Measurements from ENCODE around the gene CDR2. TPM values are rescaled to one million over a fixed set of nuclear protein-coding genes. Genes with fewer than 3 reads are reported as not detected.

CDR2 gene
- total RNA-seq, 8 experiments from 2014 or later, result 10.0 to 31.5 (median 18.3) TPM

DNA sequence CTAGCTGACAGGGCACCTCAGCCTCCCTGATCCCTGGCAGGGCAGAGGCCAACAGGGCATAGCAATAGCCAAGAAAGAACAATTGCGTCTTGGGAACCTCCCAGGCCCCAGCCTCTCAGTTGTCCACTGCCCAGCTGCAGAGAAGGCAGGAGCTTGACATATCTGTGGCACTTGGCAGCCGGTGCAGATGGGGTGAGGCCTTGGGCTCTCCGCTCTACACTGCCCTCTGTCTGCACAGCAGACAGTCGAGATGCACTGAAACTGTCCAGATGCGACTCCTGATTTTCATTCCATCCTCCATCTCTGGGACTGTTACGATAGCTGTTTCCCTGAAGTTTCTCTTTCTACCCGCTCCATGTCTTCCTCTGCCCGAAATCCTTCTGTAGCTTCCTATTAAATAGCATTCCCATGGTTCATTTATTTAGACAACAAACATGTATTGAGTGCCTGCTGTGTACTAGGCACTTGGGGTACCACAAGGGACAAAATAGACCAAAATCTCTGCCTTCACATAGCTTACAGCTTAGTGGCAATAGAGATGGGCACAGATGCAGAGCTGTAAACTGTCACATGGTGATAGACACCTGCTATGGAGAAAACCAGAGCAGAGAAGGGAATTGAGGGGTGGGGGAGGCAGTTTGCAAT, 73.9 kb downstream of the CDR2 start:
- peak in 2 of 8 experiments; percentile 6 to 7 for ATAC-seq (replicated peaks in 6 of 8)
- H3K4me1 ChIP-seq (replicated peaks in 1 of 2), result peaks cover 0 to 3% of the 10 kb centered on the region in 2 donors
- 30 to 93% (median 57%) methylated on average over 2 to 7 of the region's 8 CpGs; no CpG with 5 or more reads in 2 of the 10 experiments for WGBS, 10 experiments
- in situ Hi-C loops (cut with MboI; ENCODE audit: low pct_unique_long_range_greater_than_20kb in 2 of 9, low sequenced_read_pairs in 9 of 9, unreplicated experiment in 9 of 9), result no loop called here
- H3K27ac ChIP-seq, result no peak overlapping the region
- no peak overlapping the region for H3K4me3 ChIP-seq

DNA sequence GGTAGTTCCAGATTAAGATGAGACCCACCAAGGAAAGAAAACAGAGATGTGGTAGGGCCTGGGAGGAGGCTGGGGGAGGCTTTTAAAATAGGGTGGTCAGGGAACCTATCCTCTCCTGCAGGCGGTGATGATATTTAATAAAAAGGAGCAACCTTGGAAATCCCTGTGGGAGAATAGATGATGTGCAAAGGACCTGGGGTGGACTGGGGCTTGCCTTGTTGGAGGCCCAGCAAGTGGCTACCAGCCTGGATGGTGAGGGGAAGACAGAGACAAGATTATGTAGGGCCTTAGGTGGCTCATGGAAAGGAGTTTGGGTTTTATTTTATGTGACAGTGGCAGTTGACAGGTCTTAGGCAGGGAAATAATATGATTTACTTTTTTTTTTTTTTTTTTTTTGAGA, 75.4 kb downstream of the CDR2 start:
- H3K4me3 ChIP-seq, result peak overlapping the region in 1 of 5 donors; percentile 54
- in situ Hi-C loops (cut with MboI; ENCODE audit: low pct_unique_long_range_greater_than_20kb in 2 of 9, low sequenced_read_pairs in 9 of 9, unreplicated experiment in 9 of 9), result loop anchor here in 5 of 9 experiments (10.0 kb wide), 2 partner anchors 94 to 294 kb away; partner anchors contain the start of genes EEF2K (in 4 of the 5), MOSMO (in 1 of the 5) and PDZD9 (in 1 of the 5)
- WGBS, 10 experiments, result 80 to 100% (median 100%) methylated on average over 1 of the region's 1 CpG; no CpG with 5 or more reads in 7 of the 10 experiments

DNA sequence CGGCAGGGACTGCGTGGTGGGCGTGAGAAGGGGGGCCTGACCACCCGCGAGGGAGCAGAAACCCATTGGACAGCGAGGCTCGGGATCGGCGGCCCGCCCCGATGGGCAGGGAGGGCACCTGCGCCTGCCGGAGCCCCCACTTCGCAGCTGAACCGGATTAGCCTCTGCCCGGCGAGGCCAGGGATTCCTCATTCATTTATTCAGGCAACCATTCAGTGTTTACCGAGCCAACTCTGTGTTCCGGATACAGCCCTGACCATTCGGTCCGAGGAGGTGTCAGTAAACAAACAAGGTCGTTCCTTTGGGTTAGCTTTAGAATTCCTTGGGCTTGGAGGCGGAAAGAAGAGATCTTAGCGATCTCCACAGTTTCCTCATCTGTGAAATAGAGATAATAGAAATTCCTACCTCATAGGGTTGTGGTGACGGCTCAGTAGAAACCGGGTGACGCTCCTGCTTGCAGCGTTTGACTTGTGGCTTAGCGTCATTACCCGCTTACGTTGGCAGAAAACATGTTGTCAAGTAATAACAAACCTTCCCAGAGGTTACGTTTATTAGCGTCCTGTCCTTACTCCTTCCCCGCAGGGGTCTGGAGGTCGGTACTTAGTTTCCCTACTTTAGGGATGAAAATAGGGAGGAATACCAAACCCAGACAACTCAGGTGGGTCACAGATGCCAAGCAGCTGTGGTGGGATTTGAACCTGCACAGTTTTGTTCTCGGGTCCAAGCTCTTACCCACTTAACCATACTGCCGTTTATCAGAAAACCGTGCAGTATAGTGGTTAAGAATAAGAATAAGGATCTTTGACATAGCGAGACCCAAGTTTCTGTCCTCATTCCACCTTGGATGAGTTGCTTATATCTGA, 76.3 kb downstream of the CDR2 start:
- peak; percentile 35 to 62 (median 48) for ATAC-seq (replicated peaks in 6 of 8)
- in situ Hi-C loops (cut with MboI; ENCODE audit: low pct_unique_long_range_greater_than_20kb in 2 of 9, low sequenced_read_pairs in 9 of 9, unreplicated experiment in 9 of 9), result loop anchor here in 5 of 9 experiments (10.0 kb wide), 2 partner anchors 93 to 293 kb away; partner anchors contain the start of genes EEF2K (in 4 of the 5), MOSMO (in 1 of the 5) and PDZD9 (in 1 of the 5)
- H3K4me3 ChIP-seq, result peak overlapping the region; percentile 54 to 86 (median 68)
- peaks cover 0 to 3% of the 10 kb centered on the region in 2 donors for H3K4me1 ChIP-seq (replicated peaks in 1 of 2)
- 0 to 13% (median 2%) methylated on average over 3 to 23 of the region's 39 CpGs; no CpG with 5 or more reads in 1 of the 10 experiments for WGBS, 10 experiments
- H3K27ac ChIP-seq, result peak overlapping the region; percentile 91 to 97

More for the DNA sequence above, 75.4 kb downstream of the CDR2 start:
- Histone ChIP-seq H3K4me1 (replicated peaks in 1 of 2) (peaks cover 0 to 3% of the 10 kb centered on the region in 2 donors), H3K27ac (no peak overlapping the region)
- no peak for ATAC-seq (replicated peaks in 6 of 8)

DNA sequence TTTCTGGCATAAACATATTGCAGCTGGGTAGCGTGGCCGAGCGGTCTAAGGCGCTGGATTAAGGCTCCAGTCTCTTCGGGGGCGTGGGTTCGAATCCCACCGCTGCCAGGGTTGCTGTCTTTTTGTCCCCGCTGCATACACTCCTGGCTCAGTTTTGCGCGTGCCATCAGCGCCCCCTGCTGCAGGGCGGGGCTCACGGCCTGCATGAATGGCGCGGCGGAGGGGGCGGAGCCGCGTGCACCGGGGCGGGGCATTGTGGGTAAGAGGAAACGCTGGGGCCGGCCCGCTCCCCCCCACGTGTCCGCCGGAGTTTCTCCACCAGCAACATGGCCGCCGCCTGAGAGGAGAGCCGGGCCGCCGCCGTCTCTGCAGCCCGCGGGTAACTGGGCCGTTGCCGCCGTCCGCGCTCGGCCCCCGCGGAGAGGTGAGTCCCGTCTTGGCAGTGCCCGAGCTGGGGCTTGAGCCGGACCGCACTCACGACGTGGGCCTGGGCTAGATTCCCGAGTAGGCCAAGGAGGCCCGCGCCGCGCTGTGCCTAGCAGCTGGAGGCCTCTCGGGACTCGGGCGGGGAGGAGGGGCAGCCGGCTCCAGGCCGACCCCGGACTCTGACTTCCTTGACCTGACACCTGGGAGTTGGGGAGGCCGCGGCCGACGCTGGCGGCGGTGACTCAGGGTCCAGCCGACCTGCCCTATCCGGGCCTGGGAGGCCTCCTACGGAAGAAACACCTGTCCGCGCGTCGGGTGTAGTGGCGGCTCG, 77.1 kb downstream of the CDR2 start, which contains the start of gene POLR3E:
POLR3E (plus strand) TSS at position 296 of the 757 bp plus-strand sequence. CDS start 5,560 bp downstream, outside the sequence.
- Histone ChIP-seq H3K4me3 (peak within 1 kb of the TSS; percentile 54 to 86 (median 68)), H3K4me1 (replicated peaks in 1 of 2) (peaks cover 8 to 9% of the 10 kb centered on the region in 2 donors), H3K27ac (peak within 1 kb of the TSS; percentile 91 to 97)
- in situ Hi-C loops (cut with MboI; ENCODE audit: low pct_unique_long_range_greater_than_20kb in 2 of 9, low sequenced_read_pairs in 9 of 9, unreplicated experiment in 9 of 9), result loop anchor here in 5 of 9 experiments (10.0 kb wide), 2 partner anchors 92 to 292 kb away; partner anchors contain the start of genes EEF2K (in 4 of the 5), MOSMO (in 1 of the 5) and PDZD9 (in 1 of the 5)
- 0 to 5% (median 1%) methylated on average over 5 to 13 of the region's 76 CpGs; no CpG with 5 or more reads in 6 of the 10 experiments for WGBS, 10 experiments
- peak; percentile 71 to 86 (median 82) for ATAC-seq (replicated peaks in 6 of 8)

DNA sequence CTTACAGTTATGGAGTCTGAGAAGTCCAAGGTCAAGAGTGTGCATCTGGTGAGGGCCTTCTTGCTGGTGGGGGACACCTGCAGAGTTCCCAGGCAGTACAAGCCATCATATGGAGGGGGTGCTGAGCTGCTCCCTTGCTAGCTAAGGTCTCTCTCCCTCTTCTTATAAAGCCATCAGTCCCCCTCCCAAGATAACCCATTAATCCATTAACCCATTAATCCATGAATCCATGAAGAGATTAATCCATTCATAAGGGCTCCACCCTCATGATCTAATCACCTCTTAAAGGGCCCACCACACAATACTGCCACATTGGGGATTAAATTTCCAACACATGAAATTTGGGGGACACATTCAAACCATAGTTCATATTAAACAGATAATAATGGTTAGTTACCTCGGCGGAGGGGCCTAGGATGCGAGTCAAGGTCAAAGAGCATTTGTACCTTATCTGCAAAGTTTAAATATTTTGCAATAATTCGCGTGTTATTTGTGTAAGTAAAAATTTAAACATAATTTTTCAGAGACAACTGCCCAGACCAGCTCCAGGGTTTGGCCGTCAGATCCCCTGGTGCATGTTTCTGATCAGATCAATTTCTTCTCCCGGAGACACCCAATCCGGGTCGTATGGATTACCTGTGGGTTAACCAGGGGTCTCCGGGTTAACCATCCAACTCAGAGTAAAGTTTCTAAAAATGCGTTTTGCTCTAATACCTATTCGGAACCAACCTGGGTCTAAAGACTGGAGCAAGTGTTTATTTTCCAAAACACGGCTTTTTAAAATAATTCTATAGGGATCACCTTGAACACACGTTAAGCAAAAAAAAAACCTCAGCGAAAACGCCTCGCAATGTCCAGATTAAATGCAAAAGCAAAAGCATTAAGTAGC, 78.0 kb downstream of the CDR2 start:
- in situ Hi-C loops (cut with MboI; ENCODE audit: low pct_unique_long_range_greater_than_20kb in 2 of 9, low sequenced_read_pairs in 9 of 9, unreplicated experiment in 9 of 9), result loop anchor here in 5 of 9 experiments (10.0 kb wide), 2 partner anchors 92 to 292 kb away; partner anchors contain the start of genes EEF2K (in 4 of the 5), MOSMO (in 1 of the 5) and PDZD9 (in 1 of the 5)
- Histone ChIP-seq H3K4me1 (replicated peaks in 1 of 2) (peaks cover 16 to 17% of the 10 kb centered on the region in 2 donors), H3K4me3 (peak overlapping the region; percentile 54 to 86 (median 68)), H3K27ac (peak overlapping the region in 1 of 2 donors; percentile 1)
- WGBS, 10 experiments, result 0 to 7% (median 0%) methylated on average over 1 to 16 of the region's 17 CpGs; no CpG with 5 or more reads in 1 of the 10 experiments
- no peak for ATAC-seq (replicated peaks in 6 of 8)

Other genes starting within 250 kb of the CDR2 start
- gene SDR42E2, start 212.1 kb downstream of the CDR2 start, total RNA-seq, result under 1 TPM; 0.05 to 0.81 (median 0.17) TPM
- 10 to 100 TPM in 4 of 8 experiments, 1 to 10 TPM in 4; 4.6 to 22.4 (median 8.9) TPM for gene EEF2K, start 168.3 kb downstream of the CDR2 start, total RNA-seq
- gene POLR3E, start 77.2 kb downstream of the CDR2 start, total RNA-seq, result 10 to 100 TPM; 20.0 to 65.8 (median 39.4) TPM
- 100 to 1,000 TPM in 2 of 8 experiments, 10 to 100 TPM in 6; 16.1 to 256 (median 37.8) TPM for gene NPIPB5, start 136.3 kb upstream of the CDR2 start, total RNA-seq